Measurements from ENCODE around the gene GYG2. TPM values are rescaled to one million over a fixed set of nuclear protein-coding genes. Genes with fewer than 3 reads are reported as not detected.

GYG2 gene
- total and polyA plus RNA-seq, 2 of the 8 experiments (the other 6 are each of a cell fraction or from before 2014, with no cell fraction given): 52.8 to 65.3 TPM

DNA sequence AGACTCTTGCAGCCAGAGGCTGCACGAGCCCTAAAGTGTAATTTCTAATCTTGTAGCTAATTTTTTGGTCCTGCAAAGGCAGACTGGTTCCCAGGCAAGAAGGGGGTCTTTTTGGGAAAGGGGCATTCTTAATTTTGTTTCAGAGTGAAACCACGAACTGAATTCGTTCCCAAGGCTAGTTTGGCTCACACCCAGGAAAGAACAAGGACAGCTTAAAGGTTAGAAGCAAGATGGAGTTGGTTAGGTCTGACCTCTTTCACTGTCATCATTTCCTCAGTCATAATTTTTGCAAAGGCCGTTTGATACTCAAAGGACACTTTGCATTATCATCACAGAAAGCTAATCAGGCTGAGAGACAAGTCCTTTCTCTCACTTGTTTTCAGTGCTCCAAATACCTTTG, 46.0 kb upstream of the GYG2 start:
- Histone ChIP-seq H3K4me2 (ENCODE audit: insufficient read depth in 1 of 2, low read depth in 2 of 2, low read length in 2 of 2) (no peak overlapping the region), H4K91ac (replicated peaks; ENCODE audit: insufficient read length, low read length) (no peak overlapping the region), H3K79me1 (ENCODE audit: low read depth, low read length) (no peaks in the 10 kb centered on the region), H2AK5ac (ENCODE audit: low read depth, low read length) (no peak overlapping the region), H4K20me1 (replicated peaks in 1 of 2; ENCODE audit: control insufficient read depth in 1 of 2, insufficient read depth in 2 of 2, low read length in 2 of 2) (no peaks in the 10 kb centered on the region), H3K23me2 (ENCODE audit: low read depth, low read length) (no peaks in the 10 kb centered on the region), H3K27me3 (replicated peaks in 1 of 4; ENCODE audit: control insufficient read depth in 3 of 4, extremely low read depth in 1 of 4, insufficient read depth in 3 of 4, low read length in 3 of 4) (no peaks in the 10 kb centered on the region), H3K18ac (ENCODE audit: extremely low read depth, low read length) (no peak overlapping the region), H3K79me2 (ENCODE audit: control insufficient read depth in 1 of 2, insufficient read depth in 2 of 2, low read length in 2 of 2) (no peaks in the 10 kb centered on the region), H3K9me3 (ENCODE audit: insufficient read depth in 2 of 2, low read depth in 1 of 2, low read length in 1 of 2) (no peaks in the 10 kb centered on the region), H2BK15ac (ENCODE audit: low read length) (no peak overlapping the region), H3K23ac (ENCODE audit: insufficient read length) (no peak overlapping the region), H3K27ac (ENCODE audit: low read depth, low read length) (no peak overlapping the region), H3K9ac (replicated peaks in 1 of 4; ENCODE audit: extremely low read depth in 1 of 4, low read depth in 3 of 4, low read length in 3 of 4) (no peak overlapping the region), H3K56ac (replicated peaks; ENCODE audit: insufficient read length, low read depth, low read length) (no peak overlapping the region), H3K4me3 (ENCODE audit: extremely low read depth in 1 of 4, insufficient read depth in 2 of 4, low read depth in 3 of 4, low read length in 4 of 4) (no peak overlapping the region), H3K36me3 (ENCODE audit: control insufficient read depth in 2 of 4, insufficient read depth in 4 of 4, low read length in 3 of 4) (no peaks in the 10 kb centered on the region), H2BK12ac (ENCODE audit: low read depth, low read length) (no peak overlapping the region), H2AFZ (ENCODE audit: low read length) (no peak overlapping the region), H2BK120ac (replicated peaks; ENCODE audit: low read depth, low read length) (no peak overlapping the region), H3K14ac (ENCODE audit: insufficient read length) (no peak overlapping the region), H3K4me1 (replicated peaks in 1 of 4; ENCODE audit: control insufficient read depth in 3 of 4, insufficient read depth in 4 of 4, low read length in 3 of 4) (peaks cover 0 to 11% (median 6%) of the 10 kb centered on the region in 4 experiments; a peak in 4 of 7 replicates), H4K5ac (ENCODE audit: insufficient read length, low read depth, low read length) (no peak overlapping the region), H2BK5ac (ENCODE audit: low read depth, low read length) (no peak overlapping the region), H3K4ac (replicated peaks; ENCODE audit: insufficient read length, low read depth, low read length) (no peak overlapping the region), H2BK20ac (ENCODE audit: low read length) (no peak overlapping the region), H4K8ac (ENCODE audit: extremely low read depth, insufficient read depth, low read length) (no peak overlapping the region)
- TF ChIP-seq TAF1 (IDR thresholded peaks at IDR 0.05; ENCODE audit: low read depth, low read length): no peak
- TF ChIP-seq, protein P1, sequence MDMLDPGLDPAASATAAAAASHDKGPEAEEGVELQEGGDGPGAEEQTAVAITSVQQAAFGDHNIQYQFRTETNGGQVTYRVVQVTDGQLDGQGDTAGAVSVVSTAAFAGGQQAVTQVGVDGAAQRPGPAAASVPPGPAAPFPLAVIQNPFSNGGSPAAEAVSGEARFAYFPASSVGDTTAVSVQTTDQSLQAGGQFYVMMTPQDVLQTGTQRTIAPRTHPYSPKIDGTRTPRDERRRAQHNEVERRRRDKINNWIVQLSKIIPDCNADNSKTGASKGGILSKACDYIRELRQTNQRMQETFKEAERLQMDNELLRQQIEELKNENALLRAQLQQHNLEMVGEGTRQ (IDR thresholded peaks at IDR 0.05; ENCODE audit: low read length): no peak
- TF ChIP-seq BACH1 (IDR thresholded peaks at IDR 0.05; ENCODE audit: low read length): no peak
- ChIA-PET POLR2A (ENCODE audit: partially characterized antibody) (interaction anchor here (1.2 to 1.6 kb wide), 2 partner anchors 9 to 18 kb away, joined by 3 to 5 read pairs; no protein-coding TSS in a partner anchor), CTCF (ENCODE audit: partially characterized antibody) (no interaction called here)
- DNase-seq (ENCODE audit: low read depth in 1 of 2, low spot score in 2 of 2) (no peak), FAIRE-seq (no peak)
- WGBS, 2 experiments (ENCODE audit: extremely low coverage in 1 of 2, insufficient coverage in 1 of 2, insufficient read length in 1 of 2, insufficient replicate concordance in 2 of 2, low coverage in 1 of 2, low lambda C conversion rate in 2 of 2, missing lambda C conversion rate in 1 of 2): 81% methylated on average over 4 of the region's 4 CpGs; no CpG with 5 or more reads in 1 of the 2 experiments
